ENCODE measurements around the gene NACC2. TPM values are rescaled to one million over a fixed set of nuclear protein-coding genes. Genes with fewer than 3 reads are reported as not detected.

NACC2 gene
- total and polyA plus RNA-seq, 2 experiments from 2014 or later: 3.8 to 20.8 TPM

- Histone ChIP-seq H3K4me1 (ENCODE audit: insufficient read depth) (no peaks in the 10 kb centered on the region), H3K79me2 (replicated peaks; ENCODE audit: insufficient read depth) (no peaks in the 10 kb centered on the region), H3K4me3 (no peak overlapping the region), H3K4me2 (no peak overlapping the region), H3K27me3 (ENCODE audit: insufficient read depth) (no peaks in the 10 kb centered on the region), H3K36me3 (ENCODE audit: insufficient read depth) (no peaks in the 10 kb centered on the region), H4K20me1 (replicated peaks; ENCODE audit: insufficient read depth) (peaks cover 3% of the 10 kb centered on the region; the same call in 1 of the 2 replicates), H2AFZ (no peak overlapping the region), H3F3A (replicated peaks; ENCODE audit: low read depth) (no peaks in the 10 kb centered on the region), H3K27ac (ENCODE audit: low read depth) (no peak overlapping the region), H3K9me2 (ENCODE audit: insufficient read depth) (no peaks in the 10 kb centered on the region)
- no peaks in the 10 kb centered on the region for H3K9me3 Mint-ChIP-seq
- no peaks in the 10 kb centered on the region for H3K36me3 Mint-ChIP-seq (ENCODE audit: low read depth)
- DNase-seq (ENCODE audit: low spot score) (no peak), ATAC-seq (no peak)
- H3K27me3 Mint-ChIP-seq (ENCODE audit: insufficient read depth, low read depth, poor library complexity): peaks cover 7% of the 10 kb centered on the region
- no peak overlapping the region for H3K27ac Mint-ChIP-seq
- no peak for TF ChIP-seq STAT1 (IDR thresholded peaks at IDR 0.05; ENCODE audit: unreplicated experiment)
- no peak for TF ChIP-seq JUNB (IDR thresholded peaks at IDR 0.05; ENCODE audit: unreplicated experiment)
- TF ChIP-seq REST (IDR thresholded peaks at IDR 0.05; ENCODE audit: unreplicated experiment): no peak
- peak; percentile 14 to 28; a peak in 2 of 4 replicates for TF ChIP-seq CTCF (conservative IDR thresholded peaks at IDR 0.05; ENCODE audit: low read depth in 2 of 2)
- TF ChIP-seq CREB1 (CRISPR knock-in tag; IDR thresholded peaks at IDR 0.05; ENCODE audit: low read depth): no peak
- H3K4me3 Mint-ChIP-seq: no peak overlapping the region
- H3K4me1 Mint-ChIP-seq: peaks cover 5% of the 10 kb centered on the region
These were observed 119.3 kb downstream of the NACC2 start for GRCh38 chr9:135975834-135976233.

GRCh38 chr9:135974220-135974573, 120.9 kb downstream of the NACC2 start:
- H3K27me3 ChIP-seq (ENCODE audit: insufficient read depth): no peaks in the 10 kb centered on the region
- H3K4me2 ChIP-seq: no peak overlapping the region
- H3K27ac ChIP-seq (ENCODE audit: low read depth): no peak overlapping the region
- no peak for DNase-seq (ENCODE audit: low spot score)
- TF ChIP-seq EZH2phosphoT487 (IDR thresholded peaks at IDR 0.05; ENCODE audit: unreplicated experiment) (no peak), ETS1 (IDR thresholded peaks at IDR 0.05) (no peak), REST (IDR thresholded peaks at IDR 0.05; ENCODE audit: unreplicated experiment) (peak; percentile 27), CREB1 (CRISPR knock-in tag; IDR thresholded peaks at IDR 0.05; ENCODE audit: low read depth) (no peak), CTCF (conservative IDR thresholded peaks at IDR 0.05; ENCODE audit: low read depth in 2 of 2) (peak; percentile 59 to 70)
- no peaks in the 10 kb centered on the region for H3F3A ChIP-seq (replicated peaks; ENCODE audit: low read depth)
- Mint-ChIP-seq H3K36me3 (ENCODE audit: low read depth) (no peaks in the 10 kb centered on the region), H3K9me3 (no peaks in the 10 kb centered on the region), H3K27me3 (ENCODE audit: insufficient read depth, low read depth, poor library complexity) (peaks cover 10% of the 10 kb centered on the region), H3K27ac (no peak overlapping the region), H3K4me1 (peaks cover 15% of the 10 kb centered on the region), H3K4me3 (no peak overlapping the region)
- no peaks in the 10 kb centered on the region for H3K4me1 ChIP-seq (ENCODE audit: insufficient read depth)
- ATAC-seq: no peak
- H4K20me1 ChIP-seq (replicated peaks; ENCODE audit: insufficient read depth): peaks cover 3% of the 10 kb centered on the region; the same call in 1 of the 2 replicates
- H3K36me3 ChIP-seq (ENCODE audit: insufficient read depth): no peaks in the 10 kb centered on the region
- no peaks in the 10 kb centered on the region for H3K79me2 ChIP-seq (replicated peaks; ENCODE audit: insufficient read depth)
- no peak overlapping the region for H2AFZ ChIP-seq
- no peaks in the 10 kb centered on the region for H3K9me2 ChIP-seq (ENCODE audit: insufficient read depth)
- H3K4me3 ChIP-seq: no peak overlapping the region
